ENCODE data around the gene DIS3L2.

DIS3L2 gene

DNA sequence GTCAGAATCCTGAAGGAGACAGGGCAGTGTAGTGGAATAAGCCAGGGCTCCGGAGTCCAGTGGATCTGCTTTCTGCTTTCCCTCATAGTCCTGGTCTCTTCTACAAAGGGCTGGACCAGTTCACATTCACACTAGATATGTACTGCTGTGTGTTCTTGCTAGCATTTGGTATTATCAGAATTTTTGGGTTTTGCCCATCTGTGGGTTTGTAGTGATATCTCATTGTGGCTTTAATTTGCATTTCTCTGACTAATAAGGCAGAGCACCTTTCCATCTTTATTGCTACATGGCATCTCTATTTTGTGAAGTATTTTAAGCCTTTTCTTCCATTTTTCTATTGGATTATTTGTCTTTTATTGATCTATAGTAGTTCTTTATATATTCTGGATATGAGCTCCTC is 114.8 kb downstream of the DIS3L2 start:
- Histone ChIP-seq H4K20me1 (ENCODE audit: insufficient read depth, low read length) (no peaks in the 10 kb centered on the region), H3K9me3 (ENCODE audit: low read length) (no peaks in the 10 kb centered on the region), H2AFZ (ENCODE audit: low read length) (no peak overlapping the region), H3K4me3 (ENCODE audit: low read depth, low read length, poor library complexity, severe bottlenecking) (no peak overlapping the region), H3K4me1 (ENCODE audit: insufficient read depth, low read length, severe bottlenecking) (no peaks in the 10 kb centered on the region), H3K27me3 (ENCODE audit: insufficient read depth, low read length) (no peaks in the 10 kb centered on the region), H3K27ac (ENCODE audit: low read depth, low read length, poor library complexity, severe bottlenecking) (no peak overlapping the region), H3K36me3 (ENCODE audit: insufficient read depth, low read length) (no peaks in the 10 kb centered on the region), H3K9ac (ENCODE audit: low read length) (no peak overlapping the region), H3K79me2 (ENCODE audit: insufficient read depth, low read length) (no peaks in the 10 kb centered on the region), H3K4me2 (ENCODE audit: low read length) (no peak overlapping the region), H3K9me2 (ENCODE audit: low read depth, low read length) (no peaks in the 10 kb centered on the region), H3F3A (ENCODE audit: insufficient read depth, low read length) (no peaks in the 10 kb centered on the region)
- TF ChIP-seq EZH2 (IDR thresholded peaks at IDR 0.05; ENCODE audit: borderline replicate concordance, low read length): no peak
- TF ChIP-seq, protein P1, sequence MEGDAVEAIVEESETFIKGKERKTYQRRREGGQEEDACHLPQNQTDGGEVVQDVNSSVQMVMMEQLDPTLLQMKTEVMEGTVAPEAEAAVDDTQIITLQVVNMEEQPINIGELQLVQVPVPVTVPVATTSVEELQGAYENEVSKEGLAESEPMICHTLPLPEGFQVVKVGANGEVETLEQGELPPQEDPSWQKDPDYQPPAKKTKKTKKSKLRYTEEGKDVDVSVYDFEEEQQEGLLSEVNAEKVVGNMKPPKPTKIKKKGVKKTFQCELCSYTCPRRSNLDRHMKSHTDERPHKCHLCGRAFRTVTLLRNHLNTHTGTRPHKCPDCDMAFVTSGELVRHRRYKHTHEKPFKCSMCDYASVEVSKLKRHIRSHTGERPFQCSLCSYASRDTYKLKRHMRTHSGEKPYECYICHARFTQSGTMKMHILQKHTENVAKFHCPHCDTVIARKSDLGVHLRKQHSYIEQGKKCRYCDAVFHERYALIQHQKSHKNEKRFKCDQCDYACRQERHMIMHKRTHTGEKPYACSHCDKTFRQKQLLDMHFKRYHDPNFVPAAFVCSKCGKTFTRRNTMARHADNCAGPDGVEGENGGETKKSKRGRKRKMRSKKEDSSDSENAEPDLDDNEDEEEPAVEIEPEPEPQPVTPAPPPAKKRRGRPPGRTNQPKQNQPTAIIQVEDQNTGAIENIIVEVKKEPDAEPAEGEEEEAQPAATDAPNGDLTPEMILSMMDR (IDR thresholded peaks at IDR 0.05; ENCODE audit: low read length): no peak

DNA sequence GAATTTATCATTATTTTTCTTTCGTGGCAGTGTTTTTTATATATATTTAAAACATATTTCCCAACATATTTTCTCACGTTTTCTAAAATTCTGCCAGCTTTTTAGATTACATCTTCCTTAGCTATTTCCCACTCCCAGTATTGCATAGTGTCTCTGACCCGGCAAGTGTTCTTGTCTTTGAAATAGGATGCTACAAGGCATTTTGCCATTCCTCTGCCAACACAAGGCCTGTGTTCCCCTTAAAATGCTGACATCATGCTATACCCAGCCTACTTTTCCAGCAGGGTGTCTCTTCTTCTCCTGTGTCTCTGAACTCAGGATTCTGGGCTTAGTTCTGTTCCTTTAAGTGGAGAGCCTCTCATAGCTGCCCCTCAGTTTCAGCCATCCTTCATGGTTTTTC is 115.2 kb downstream of the DIS3L2 start:
- Histone ChIP-seq H4K20me1 (ENCODE audit: insufficient read depth, low read length) (no peaks in the 10 kb centered on the region), H3K79me2 (ENCODE audit: insufficient read depth, low read length) (no peaks in the 10 kb centered on the region), H3F3A (ENCODE audit: insufficient read depth, low read length) (no peaks in the 10 kb centered on the region), H3K36me3 (ENCODE audit: insufficient read depth, low read length) (no peaks in the 10 kb centered on the region), H3K27me3 (ENCODE audit: insufficient read depth, low read length) (no peaks in the 10 kb centered on the region), H3K9me2 (ENCODE audit: low read depth, low read length) (no peaks in the 10 kb centered on the region), H3K27ac (ENCODE audit: low read depth, low read length, poor library complexity, severe bottlenecking) (no peak overlapping the region), H2AFZ (ENCODE audit: low read length) (no peak overlapping the region), H3K4me2 (ENCODE audit: low read length) (no peak overlapping the region), H3K4me1 (ENCODE audit: insufficient read depth, low read length, severe bottlenecking) (no peaks in the 10 kb centered on the region), H3K9me3 (ENCODE audit: low read length) (no peaks in the 10 kb centered on the region), H3K9ac (ENCODE audit: low read length) (no peak overlapping the region), H3K4me3 (ENCODE audit: low read depth, low read length, poor library complexity, severe bottlenecking) (no peak overlapping the region)
- TF ChIP-seq, protein P1 (IDR thresholded peaks at IDR 0.05; ENCODE audit: low read length): no peak
- no peak for TF ChIP-seq EZH2 (IDR thresholded peaks at IDR 0.05; ENCODE audit: borderline replicate concordance, low read length)

DNA sequence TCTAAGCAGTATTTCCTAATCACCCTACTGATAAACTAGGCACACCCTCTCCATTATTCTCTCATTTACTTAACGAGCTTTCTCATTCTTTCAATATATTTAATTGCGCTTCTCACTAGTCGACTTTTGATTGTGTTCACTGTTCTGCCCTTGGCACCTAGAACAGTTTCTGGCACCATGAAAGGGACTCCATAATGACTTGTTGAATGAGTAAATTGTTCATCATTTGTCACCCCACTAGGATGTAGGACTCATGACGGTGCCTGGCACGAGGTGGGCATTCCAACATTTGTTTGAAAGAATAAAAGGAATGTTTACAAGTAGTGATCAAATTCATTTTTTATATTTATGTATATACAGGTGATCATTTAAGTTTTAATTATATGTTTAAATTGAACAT is 123.7 kb downstream of the DIS3L2 start:
- no peaks in the 10 kb centered on the region for H3K4me1 ChIP-seq (ENCODE audit: insufficient read depth, low read length, severe bottlenecking)
- no peak overlapping the region for H3K4me2 ChIP-seq (ENCODE audit: low read length)
- H3K9me3 ChIP-seq (ENCODE audit: low read length): peaks cover 4% of the 10 kb centered on the region; the same call in 1 of the 2 replicates
- no peaks in the 10 kb centered on the region for H3F3A ChIP-seq (ENCODE audit: insufficient read depth, low read length)
- H3K9me2 ChIP-seq (ENCODE audit: low read depth, low read length): no peaks in the 10 kb centered on the region
- no peaks in the 10 kb centered on the region for H3K79me2 ChIP-seq (ENCODE audit: insufficient read depth, low read length)
- H3K27ac ChIP-seq (ENCODE audit: low read depth, low read length, poor library complexity, severe bottlenecking): no peak overlapping the region
- no peak overlapping the region for H2AFZ ChIP-seq (ENCODE audit: low read length)
- TF ChIP-seq, protein P1 (IDR thresholded peaks at IDR 0.05; ENCODE audit: low read length): no peak
- no peak for TF ChIP-seq EZH2 (IDR thresholded peaks at IDR 0.05; ENCODE audit: borderline replicate concordance, low read length)
- no peak overlapping the region for H3K9ac ChIP-seq (ENCODE audit: low read length)
- no peaks in the 10 kb centered on the region for H3K27me3 ChIP-seq (ENCODE audit: insufficient read depth, low read length)
- H4K20me1 ChIP-seq (ENCODE audit: insufficient read depth, low read length): no peaks in the 10 kb centered on the region
- no peak overlapping the region for H3K4me3 ChIP-seq (ENCODE audit: low read depth, low read length, poor library complexity, severe bottlenecking)
- H3K36me3 ChIP-seq (ENCODE audit: insufficient read depth, low read length): peaks cover 8% of the 10 kb centered on the region; the same call in 1 of the 2 replicates

All from OCI-LY1 (cell line).